Right renal cortex interstitium (tissue), 3 donors: ENCODE data around the gene TOP2B. TPM values are rescaled to one million over a fixed set of nuclear protein-coding genes. Genes with fewer than 3 reads are reported as not detected.

Source experiments
- DNase-seq, 3 donors: peaks; one replicate each; pipeline ENCODE4 v3.0.0-alpha.2; 2013; ENCODE audit warnings: low read depth in 3 of 3, low spot score in 2 of 3
- polyA plus RNA-seq, 3 donors: library from polyadenylated mRNA; unstranded; fragments of 120-200 nt; gene quantifications; one replicate each; pipeline ENCODE4 v1.2.1, GENCODE V29; 2013; ENCODE audit not compliant: insufficient read length in 3 of 3

TOP2B gene
- polyA plus RNA-seq, 3 donors: 317 to 359 (median 332) TPM

DNA sequence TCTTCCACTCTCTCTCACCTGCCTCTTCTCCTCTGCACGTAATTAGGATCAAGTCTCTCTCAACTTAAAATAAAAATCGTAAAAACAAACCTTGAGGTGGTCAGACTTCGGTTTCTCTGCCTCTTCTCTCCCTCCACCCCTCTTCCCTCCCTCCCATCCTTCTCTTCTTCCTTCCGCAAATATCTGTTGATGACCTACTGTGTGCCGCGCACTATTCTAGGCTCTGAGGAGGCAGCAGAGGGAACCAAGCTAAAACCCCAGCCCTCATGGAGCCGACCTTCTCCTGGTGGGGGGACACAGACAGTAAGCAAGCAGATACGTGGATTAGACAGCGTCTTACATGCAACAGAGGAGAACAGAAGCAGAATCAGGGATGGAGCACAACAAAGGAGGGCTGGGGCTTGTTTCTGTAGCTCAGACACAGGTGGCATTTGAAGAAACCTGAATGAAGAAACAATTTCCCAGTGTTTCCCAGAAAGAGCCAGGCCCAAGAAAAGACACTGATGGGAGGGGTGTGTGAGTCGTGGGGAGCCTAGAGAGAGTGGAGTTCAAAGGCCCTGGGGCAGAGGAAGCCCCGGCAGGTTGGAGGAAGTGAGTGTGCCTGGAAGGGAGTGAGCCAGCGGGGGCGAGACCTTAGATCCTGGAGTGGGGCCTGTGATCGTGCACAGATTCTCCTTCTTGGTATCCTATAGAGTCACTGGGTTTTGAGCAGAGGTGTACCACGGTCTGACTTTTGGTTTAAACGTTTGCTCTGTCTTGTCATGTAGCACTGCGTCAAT is 80.5 kb downstream of the TOP2B start:
- DNase-seq: no peak

GRCh38 chr3:25583343-25583742 is 81.4 kb downstream of the TOP2B start:
- DNase-seq: no peak

DNA sequence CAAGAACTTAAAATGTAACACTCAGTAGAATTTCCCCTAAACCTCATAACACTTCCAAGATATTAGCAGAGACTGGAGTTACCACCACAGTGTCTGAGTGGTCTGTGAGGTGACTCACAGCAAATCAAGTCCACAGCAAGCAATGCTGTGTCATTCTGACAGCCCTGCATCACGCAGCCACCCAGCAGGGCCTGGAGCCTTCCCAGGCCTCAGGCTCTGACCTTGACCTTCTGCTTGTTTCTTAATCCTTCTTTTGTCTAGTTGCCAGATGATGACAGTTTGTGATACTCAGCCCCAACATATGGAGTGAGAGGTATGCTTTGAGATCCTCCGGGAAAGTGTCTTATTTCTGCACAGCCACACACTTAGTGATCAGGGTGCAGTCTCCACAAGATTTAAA is 82.5 kb downstream of the TOP2B start:
- no peak for DNase-seq

DNA sequence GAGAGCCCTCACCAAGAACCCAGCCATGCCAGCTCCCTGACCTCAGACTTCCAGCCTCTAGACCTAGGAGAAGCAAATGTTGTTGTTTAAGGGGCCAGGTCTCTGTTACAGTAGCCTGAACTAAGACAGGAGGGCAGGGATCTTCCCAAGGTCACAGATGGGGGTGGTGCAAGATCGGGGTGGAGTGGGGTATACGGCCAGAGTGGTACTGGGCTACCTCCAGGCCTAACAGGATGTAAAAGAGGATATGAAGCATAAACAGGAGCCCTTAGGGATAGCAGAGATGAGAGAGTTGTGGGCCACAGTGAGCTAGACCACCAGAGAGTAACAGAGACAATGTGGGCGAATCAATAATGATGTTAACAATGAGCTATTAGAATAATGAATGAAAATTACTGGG is 82.9 kb downstream of the TOP2B start:
- no peak for DNase-seq

DNA sequence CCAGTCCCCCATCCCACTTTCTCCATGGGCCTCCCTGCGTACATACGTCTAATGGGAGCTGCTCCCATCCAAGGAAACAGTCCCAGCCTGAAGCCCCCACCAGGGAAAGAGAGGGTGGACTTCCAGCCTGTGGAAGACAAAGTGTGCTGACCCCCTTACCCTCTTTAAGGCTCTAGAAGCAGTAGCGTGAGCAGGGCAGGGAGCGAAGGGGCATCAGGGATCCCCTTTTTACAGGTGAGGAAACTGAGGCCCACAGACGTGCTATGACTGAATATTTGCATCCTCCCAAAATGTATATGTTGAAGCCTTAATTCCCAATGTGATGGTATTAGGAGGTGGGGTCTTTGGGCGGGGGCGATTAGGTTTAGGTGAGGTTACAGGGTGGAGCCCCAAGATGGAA is 83.4 kb downstream of the TOP2B start:
- DNase-seq: no peak

DNA sequence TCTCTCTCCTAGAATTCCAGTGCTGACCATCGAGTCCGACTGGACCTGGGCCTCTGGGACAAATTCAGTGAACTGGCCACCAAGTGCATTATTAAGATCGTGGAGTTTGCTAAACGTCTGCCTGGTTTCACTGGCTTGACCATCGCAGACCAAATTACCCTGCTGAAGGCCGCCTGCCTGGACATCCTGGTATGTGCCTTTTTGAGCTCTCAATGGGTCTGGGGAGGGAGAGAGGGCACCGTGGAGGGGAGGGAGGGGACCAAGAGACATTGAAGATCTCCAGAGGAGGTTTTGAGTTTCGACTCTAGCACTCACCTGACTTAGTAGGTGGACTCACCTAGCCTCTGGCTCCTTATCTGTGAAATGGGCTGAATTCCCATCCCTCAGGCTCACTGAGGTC is 84.2 kb downstream of the TOP2B start:
- no peak for DNase-seq

- DNase-seq: no peak
Observed at GRCh38 chr3:25578059-25578458, 86.6 kb downstream of the TOP2B start.

- DNase-seq: no peak
Observed at GRCh38 chr3:25576831-25577454, 87.8 kb downstream of the TOP2B start.

- no peak for DNase-seq
Observed at GRCh38 chr3:25576146-25576545, 88.6 kb downstream of the TOP2B start.

GRCh38 chr3:25575001-25575400 is 89.7 kb downstream of the TOP2B start:
- no peak for DNase-seq

- DNase-seq: no peak
Observed at GRCh38 chr3:25574172-25574765, 90.4 kb downstream of the TOP2B start.

DNA sequence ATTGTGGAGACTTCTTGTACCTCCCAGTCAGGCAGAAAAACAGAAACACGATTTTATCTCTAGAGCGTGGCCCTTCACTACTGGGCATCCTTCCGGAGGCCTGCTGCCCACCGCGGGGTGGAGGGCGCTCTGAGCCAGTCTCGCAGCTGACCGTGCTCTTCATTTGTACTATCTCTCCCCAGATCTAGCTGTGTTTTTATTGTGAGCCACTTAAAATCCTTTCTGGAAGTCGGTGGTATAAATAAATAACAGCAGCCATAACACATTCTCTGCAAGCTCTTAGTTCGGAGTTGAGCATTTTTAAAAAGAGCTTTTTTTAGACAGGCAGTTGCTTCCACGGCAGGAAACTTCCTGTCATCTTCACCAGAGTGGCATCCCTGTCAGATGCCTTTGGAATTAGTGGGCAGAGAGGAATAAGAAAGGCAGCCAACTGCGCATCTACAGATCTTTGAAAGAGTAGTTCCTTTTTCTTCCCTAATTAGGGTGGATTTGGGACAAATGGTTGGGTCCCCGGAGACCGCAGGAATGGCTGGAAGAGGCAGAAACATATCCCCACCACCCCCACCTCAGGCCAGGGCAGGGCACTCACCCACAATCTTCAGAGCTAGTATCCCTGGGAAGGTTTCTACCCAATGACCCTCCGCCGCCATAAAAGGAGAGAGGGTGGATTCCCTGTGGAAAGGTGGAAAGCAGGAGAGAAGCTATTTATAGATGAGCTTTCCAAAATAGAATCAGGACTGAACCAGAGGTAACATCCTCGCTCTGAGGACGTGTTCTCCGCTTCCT is 91.1 kb downstream of the TOP2B start:
- DNase-seq: no peak

DNA sequence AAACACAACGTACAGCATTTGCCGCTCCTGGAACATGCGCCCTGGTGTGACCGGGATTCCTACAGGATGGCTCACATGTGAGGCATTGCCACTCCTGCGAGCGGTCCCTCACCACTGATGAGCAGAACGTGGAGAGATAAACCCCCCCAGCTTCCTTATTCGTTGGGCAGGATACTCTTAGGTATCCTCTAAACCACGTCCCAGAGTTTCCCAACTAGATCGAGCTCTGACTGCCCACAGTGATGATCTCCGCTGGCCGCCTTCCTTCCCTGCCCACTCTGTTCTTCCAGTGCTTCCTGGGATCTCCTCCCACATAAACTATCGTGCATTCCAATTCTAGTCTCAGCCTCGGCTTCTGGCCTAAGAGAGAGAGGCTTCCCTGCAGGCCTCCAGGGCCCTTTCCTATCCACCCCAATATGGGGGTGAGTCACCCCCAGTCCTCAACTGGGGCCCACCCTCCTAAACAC is 91.8 kb downstream of the TOP2B start:
- no peak for DNase-seq

GRCh38 chr3:25572336-25572735 is 92.4 kb downstream of the TOP2B start:
- no peak for DNase-seq

- DNase-seq: no peak
Observed at GRCh38 chr3:25571285-25571684, 93.4 kb downstream of the TOP2B start.

GRCh38 chr3:25568525-25569078 is 96.1 kb downstream of the TOP2B start:
- DNase-seq: no peak

- DNase-seq: no peak
Observed at GRCh38 chr3:25567806-25568524, 96.7 kb downstream of the TOP2B start.

- DNase-seq: no peak
Observed at GRCh38 chr3:25567388-25567787, 97.3 kb downstream of the TOP2B start.

- DNase-seq: no peak
Observed at GRCh38 chr3:25566358-25566920, 98.3 kb downstream of the TOP2B start.

DNA sequence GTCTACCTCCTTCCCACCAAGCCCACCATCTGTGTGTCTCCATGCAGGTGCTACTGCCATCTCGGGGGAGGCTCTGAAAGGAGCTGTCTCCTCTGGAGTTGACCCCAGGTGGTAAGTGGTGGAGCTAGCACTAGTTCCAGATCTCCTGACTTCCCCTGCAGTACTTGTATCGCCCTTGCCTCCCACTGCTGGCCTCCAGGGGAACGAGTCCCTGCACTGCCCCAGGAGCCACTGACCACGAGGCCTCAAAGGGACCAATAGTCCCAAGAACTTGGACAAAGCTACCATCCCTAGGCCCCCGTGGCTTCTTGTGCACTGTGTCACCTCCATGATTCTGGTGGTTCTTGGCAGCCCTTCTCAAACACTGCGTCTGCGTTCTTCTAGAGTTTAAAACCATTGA is 98.9 kb downstream of the TOP2B start:
- DNase-seq: no peak
